ENCODE data around the gene USP48.

DNA sequence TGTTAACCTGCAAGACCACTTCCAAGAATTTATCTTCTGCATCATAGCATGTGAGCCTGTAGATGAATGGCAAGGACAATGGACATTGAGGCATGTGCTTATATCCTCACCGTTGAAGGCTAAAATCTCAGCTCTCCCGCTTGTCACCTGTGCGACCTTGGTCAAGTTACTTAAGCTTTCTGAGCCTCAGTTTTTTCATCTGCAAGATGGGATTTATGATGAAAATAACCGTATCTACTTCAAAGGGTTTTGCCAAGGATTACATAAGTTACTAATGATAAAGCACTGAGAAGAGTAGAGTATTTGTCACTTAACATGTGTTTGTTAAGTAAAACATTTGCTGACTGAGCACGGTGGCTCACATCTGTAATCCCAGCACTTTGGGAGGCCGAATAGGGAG is 128.7 kb downstream of the USP48 start:
- TF ChIP-seq, protein P1, sequence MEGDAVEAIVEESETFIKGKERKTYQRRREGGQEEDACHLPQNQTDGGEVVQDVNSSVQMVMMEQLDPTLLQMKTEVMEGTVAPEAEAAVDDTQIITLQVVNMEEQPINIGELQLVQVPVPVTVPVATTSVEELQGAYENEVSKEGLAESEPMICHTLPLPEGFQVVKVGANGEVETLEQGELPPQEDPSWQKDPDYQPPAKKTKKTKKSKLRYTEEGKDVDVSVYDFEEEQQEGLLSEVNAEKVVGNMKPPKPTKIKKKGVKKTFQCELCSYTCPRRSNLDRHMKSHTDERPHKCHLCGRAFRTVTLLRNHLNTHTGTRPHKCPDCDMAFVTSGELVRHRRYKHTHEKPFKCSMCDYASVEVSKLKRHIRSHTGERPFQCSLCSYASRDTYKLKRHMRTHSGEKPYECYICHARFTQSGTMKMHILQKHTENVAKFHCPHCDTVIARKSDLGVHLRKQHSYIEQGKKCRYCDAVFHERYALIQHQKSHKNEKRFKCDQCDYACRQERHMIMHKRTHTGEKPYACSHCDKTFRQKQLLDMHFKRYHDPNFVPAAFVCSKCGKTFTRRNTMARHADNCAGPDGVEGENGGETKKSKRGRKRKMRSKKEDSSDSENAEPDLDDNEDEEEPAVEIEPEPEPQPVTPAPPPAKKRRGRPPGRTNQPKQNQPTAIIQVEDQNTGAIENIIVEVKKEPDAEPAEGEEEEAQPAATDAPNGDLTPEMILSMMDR (conservative IDR thresholded peaks at IDR 0.05; ENCODE audit: low read length) = no peak
- TF ChIP-seq EZH2phosphoT487 (IDR thresholded peaks at IDR 0.05; ENCODE audit: borderline replicate concordance) = no peak
